Spleen (tissue), 7 donors: ENCODE measurements around the gene NRXN3.

Experiments used
- CTCF ChIP-seq, 11 experiments: fragments of 200-600 bp in 7 of 11; fragments of 450-650 bp in 4 of 11; sonication (generic) in 4 of 11; IDR thresholded peaks in 8 of 11; conservative IDR thresholded peaks in 3 of 11; 1 replicate in 7 of 11; 2 replicates in 4 of 11; pipeline versions ENCODE4 v1.4.0 to v1.8.0; 2016 to 2021; ENCODE audit warnings: antibody characterized with exemption in 11 of 11, inconsistent platforms in 4 of 11, mild to moderate bottlenecking in 1 of 11
- POLR2AphosphoS5 ChIP-seq, 3 donors: sonication (generic); formaldehyde crosslinking; IDR thresholded peaks; one replicate each; pipeline ENCODE4 v1.5.1; 2017; ENCODE audit warnings: antibody characterized with exemption in 3 of 3
- donor health status: DM: no; HTN: no; CAD: no; lungs with moderate emphysema.
- donor health status: DM: no; HTN: no; CAD: no.
- donor health status: DM: no; HTN: no; CAD: no.

- TF ChIP-seq CTCF (IDR thresholded peaks at IDR 0.05 in 8 of 11, conservative IDR thresholded peaks at IDR 0.05 in 3 of 11) (no peak), POLR2AphosphoS5 (IDR thresholded peaks at IDR 0.05) (no peak)
Observed at GRCh38 chr14:79253576-79253975, 1083.4 kb downstream of the NRXN3 start.
